HepG2 (cell line): ENCODE measurements around the gene ARFGEF3.

Source experiments
- EZH2 ChIP-seq: conservative IDR thresholded peaks from 2 replicates; pipeline ENCODE4 v1.6.1; 2012; ENCODE audit warnings: mild to moderate bottlenecking, low read depth, low read length, moderate library complexity
- FOXP4 ChIP-seq: sonication (generic); formaldehyde crosslinking; IDR thresholded peaks from 2 replicates; pipeline ENCODE4 v1.4.0; 2020; ENCODE audit warnings: missing genetic modification reagents
- KLF9 ChIP-seq: IDR thresholded peaks from 2 replicates; pipeline ENCODE4 v1.6.1; 2016; ENCODE audit warnings: low read depth
- POLR2A ChIP-seq, 2 experiments: IDR thresholded peaks; 2 replicates each; pipeline ENCODE4 v1.6.1; 2011; ENCODE audit warnings: low read depth in 2 of 2, low read length in 2 of 2, mild to moderate bottlenecking in 1 of 2, moderate library complexity in 1 of 2; ENCODE audit not compliant: insufficient read depth in 1 of 2
- ZNF567 ChIP-seq: sonication (generic); formaldehyde crosslinking; IDR thresholded peaks from 2 replicates; pipeline ENCODE4 v1.8.1; 2023; ENCODE audit warnings: mild to moderate bottlenecking, missing genetic modification reagents, borderline replicate concordance

GRCh38 chr6:138311268-138311667 is 149.5 kb downstream of the ARFGEF3 start:
- TF ChIP-seq POLR2A (IDR thresholded peaks at IDR 0.05; ENCODE audit: insufficient read depth in 1 of 2, low read depth in 2 of 2, low read length in 2 of 2), result no peak
- TF ChIP-seq ZNF567, result no peak
- TF ChIP-seq FOXP4 (CRISPR knock-in tag), result no peak
- TF ChIP-seq KLF9 (CRISPR knock-in tag), result no peak
- no peak for TF ChIP-seq EZH2
